LNCAP (cell line): ENCODE measurements around the gene CAMTA1.

ENCODE experiments used
- TF ChIP-seq, protein P1 (sequence below): fragments of 450-650 bp; IDR thresholded peaks from 2 replicates; pipeline ENCODE4 v1.5.1; 2017; ENCODE audit warnings: mild to moderate bottlenecking

The CAMTA1 gene

DNA sequence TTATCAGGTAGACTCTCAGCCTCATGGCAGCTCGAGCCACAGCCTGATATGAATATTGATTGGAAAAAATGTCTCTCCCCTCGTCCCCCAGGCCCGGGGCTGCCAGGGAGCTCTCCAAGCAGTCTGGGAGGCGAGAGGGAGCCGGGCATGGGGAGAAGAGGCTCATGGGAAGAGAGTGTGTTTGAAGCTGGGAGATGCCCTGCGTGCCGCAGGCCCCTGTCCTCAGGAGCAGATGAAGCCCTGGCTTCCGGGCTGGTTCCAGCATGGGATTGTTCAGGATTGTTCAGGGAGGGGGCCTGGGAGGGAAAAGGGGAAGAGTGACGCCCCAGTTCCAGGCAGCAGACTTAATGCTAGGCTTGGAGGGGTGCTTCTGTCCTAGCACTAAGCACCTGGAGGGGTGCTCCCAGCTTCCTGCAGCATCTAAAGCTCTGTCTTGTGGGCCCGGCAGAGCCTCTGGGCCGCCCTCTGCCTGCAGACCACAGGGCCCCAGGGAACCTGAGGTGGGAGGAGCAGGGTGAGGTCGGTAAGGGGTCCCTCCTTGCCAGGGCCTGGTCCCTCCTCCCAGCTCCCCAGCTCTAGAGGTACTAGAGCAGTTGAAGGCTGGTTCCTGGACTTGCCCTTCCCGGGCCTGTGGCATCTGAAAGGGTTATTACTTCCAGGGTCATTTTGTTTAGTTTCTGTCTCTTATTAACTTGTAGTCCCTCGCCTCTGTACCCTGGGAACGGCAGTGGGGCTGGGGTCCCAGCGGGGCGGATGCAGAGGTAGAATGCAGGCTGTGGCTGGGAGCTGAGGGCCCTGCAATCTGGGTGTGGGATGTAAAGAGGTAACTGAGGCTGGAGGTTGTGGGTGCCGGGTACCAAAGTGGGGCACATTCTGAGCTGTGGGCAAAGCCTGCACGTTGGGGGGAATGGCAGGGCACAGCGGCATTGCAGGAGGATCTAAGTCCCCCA, 651.1 kb downstream of the CAMTA1 start:
- TF ChIP-seq, protein P1, sequence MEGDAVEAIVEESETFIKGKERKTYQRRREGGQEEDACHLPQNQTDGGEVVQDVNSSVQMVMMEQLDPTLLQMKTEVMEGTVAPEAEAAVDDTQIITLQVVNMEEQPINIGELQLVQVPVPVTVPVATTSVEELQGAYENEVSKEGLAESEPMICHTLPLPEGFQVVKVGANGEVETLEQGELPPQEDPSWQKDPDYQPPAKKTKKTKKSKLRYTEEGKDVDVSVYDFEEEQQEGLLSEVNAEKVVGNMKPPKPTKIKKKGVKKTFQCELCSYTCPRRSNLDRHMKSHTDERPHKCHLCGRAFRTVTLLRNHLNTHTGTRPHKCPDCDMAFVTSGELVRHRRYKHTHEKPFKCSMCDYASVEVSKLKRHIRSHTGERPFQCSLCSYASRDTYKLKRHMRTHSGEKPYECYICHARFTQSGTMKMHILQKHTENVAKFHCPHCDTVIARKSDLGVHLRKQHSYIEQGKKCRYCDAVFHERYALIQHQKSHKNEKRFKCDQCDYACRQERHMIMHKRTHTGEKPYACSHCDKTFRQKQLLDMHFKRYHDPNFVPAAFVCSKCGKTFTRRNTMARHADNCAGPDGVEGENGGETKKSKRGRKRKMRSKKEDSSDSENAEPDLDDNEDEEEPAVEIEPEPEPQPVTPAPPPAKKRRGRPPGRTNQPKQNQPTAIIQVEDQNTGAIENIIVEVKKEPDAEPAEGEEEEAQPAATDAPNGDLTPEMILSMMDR, result no peak

DNA sequence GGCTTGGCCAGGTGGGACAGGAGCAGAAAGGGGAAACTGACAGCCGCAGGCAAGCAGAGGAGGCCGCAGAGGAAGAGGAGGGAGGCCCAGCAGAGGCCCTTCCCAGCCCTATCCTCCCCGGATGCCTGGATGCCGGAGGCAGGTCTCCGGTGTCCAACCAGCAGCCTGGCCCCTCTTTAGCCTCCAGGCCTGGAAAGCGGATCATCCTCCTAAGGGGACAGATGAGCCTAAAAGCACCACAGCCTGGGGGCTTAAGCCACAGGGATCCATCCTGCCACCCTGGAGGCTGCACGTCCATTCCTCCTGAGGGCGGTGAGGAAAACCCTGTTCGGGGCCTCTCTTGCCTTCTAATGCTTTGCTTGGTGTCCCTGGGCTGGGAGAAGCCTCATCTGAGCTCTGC, 651.8 kb downstream of the CAMTA1 start:
- TF ChIP-seq, protein P1, result no peak

DNA sequence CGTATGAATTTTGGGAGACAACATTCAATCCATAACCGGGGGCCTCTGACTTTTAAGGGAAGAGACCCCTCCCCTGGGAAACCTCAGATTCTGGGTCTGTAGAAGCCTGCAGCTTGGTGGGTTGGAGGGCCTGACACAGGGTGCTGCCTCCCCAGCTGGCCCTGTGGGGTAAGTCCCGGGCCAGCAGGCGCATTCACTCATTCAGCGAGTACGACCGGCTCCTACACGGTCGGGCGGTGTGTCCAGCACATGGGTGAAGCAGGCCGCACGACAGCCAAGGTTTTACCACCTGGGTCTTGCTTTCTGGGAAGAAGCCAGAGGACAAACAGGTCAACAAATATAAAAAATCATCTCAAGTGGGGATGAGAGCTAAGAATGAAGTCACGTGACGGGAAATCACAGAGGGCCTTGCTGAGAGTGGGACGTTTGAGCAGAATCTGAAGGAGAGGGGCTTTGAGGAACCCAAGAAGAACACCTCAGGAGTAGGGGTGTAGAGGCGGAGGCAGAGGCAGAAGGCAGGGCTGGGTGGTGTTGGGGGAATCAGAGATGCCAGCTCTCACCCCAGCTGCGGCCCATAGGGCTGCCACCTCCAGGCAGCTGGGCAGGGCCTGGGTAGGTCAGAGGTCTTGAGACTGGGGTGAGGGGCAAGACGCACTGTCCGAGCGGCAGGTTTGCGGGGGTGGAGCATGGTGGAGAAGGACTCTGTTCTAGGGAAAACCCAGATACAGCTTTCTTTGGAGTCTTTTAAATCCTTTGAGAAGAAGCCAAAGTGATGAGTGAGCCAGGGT, 652.5 kb downstream of the CAMTA1 start:
- TF ChIP-seq, protein P1, result no peak

DNA sequence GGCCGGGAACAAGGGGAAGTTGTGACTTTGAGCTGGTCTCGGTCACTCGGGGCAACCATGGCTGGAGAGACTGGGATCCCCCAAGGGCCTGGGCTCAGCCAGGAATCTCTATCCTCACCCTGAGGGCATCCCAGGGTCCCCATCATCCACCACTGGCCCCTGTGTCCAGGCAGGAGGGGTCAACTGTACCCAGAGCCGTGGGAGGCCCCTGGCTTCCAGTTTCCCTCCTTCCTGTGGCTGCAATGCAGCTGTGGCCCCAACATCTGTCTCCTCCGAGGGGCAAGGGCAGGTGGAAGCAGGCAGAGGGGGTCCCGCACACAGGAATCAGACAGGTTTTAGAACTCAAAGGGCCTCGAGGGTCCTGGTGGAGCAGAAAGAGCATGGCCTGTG, 653.1 kb downstream of the CAMTA1 start:
- TF ChIP-seq, protein P1, result no peak

DNA sequence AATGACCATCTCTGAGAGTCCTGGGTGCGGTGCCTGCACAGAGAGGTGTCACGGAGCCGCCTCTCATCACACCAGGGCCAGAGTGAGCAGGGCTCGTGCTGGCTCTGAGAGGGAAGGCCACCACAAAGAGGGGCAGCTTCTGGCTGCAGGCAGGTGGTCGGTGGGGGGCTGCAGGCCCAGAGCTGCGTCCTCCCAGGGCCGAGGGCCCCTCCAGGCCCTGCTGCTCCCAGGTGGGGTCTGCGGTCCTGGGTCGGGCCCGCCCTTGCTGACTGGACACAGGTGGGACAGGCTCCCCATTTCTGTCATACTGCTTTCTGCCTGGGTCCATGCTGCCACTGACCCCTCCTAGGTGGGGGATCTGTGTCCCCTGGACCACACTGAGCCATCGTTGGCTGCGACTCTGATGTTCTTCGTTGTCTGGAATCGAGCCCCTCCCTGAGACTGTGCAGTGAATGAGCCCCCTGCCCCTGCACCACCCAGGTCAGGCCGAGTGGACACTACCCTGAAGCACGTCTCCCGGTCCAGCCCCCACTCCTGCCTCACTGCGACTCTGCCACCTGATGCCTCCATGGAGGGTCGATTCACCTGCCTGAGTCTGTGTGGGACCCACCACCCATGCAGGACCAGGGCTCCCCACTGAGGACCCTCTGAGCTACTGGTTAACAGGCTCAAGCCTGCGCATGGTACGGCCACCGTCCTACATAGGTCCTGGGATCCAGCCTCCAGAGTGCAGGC, 653.8 kb downstream of the CAMTA1 start:
- TF ChIP-seq, protein P1, result no peak

DNA sequence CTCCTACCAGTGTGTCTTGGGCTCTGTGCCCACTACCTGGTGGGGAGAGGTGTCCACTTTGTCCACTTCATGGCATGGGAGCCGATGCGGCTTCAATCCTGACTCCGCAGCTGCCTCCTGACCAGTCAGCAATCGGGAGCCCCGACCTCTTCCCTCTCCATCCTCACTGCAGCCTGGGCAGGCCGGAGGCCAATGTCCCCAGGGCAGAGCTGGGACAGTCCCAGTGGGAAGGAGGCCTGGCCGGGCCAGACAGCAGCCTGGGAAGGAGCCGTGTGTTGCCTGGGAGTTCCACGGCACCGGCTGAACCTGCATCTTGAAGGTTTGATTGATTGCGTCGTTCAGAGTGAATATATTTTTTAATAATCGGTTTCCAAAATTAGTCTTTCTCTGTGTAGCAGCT, 654.9 kb downstream of the CAMTA1 start:
- TF ChIP-seq, protein P1, result no peak

DNA sequence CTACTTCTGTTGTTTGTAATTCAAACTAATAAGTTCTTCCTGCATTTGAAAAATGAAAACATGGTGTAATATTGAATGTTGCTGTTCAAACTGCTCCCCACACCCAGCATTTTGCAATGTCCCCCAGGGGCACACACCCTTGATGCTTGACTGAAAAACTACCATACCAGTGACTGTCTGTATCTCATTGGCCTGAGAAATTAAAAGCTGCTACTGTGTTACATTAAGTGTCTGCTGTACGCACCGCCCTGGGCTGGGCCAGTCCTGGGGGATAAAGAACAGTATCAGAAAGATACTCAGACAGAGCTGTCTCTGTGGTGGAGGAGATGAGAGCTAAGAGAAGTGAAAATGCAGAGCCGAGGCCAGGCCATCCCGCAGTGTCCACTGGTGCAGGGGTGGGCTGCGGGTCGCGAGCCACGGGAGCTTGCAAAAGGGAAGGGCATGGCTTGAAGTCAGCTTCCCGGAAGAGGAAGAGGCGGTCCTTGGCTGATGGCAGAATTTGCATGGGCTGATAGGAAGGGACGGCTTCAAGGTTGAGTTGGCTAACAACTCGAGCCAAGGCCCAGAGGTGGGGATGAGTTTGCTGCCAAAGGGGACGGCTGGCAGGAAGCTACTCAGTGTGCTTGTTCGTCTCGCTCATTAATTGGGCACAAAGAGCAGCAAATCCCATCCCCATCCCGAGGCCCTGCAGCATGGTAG, 656.0 kb downstream of the CAMTA1 start:
- TF ChIP-seq, protein P1, result no peak
